ENCODE data around the gene C1orf115. TPM values are rescaled to one million over a fixed set of nuclear protein-coding genes. Genes with fewer than 3 reads are reported as not detected.
"Not testable (repeated sequence)": the region's sequence is repeated elsewhere in the genome, so short reads cannot be mapped to it uniquely, and the experiment has no call there.

Gene C1orf115
- total RNA-seq, 1 donor = 0.09 TPM

DNA sequence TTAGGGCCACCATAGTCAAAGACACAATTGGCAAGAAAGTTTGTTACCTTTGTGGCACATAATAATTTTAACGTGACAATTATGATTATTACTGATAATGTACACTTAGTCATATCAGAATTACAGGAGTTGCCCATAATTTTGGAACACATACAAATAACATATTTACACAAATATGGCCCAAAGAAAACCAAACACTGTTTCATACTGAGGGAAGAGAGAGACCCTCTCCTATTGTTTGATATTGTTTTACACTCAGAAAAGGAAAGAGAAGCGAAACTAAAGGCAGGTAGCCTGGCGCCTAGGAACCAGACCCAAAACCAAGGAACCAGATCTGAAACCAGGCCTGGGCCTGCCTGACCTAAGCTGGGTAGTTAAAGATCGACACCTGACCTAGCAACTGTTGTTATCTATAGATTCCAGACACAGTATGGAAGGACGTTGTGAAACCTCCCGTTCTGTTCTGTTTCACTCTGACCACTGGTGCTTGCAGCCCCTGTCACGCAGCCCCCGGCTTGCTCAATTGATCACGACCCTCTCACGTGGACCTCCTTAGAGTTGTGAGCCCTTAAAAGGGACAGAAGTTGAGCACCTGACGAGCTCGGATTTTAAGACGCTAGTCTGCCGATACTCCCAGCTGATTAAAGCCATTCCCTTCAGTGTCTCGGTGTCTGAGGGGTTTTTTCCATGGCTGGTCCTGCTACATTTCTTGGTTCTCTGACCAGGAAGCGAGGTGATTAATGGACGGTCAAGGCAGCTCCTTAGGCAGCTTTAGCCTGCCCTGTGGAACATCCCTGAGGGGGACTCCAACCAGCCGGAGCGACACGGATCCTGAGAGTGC lies 27.9 kb downstream of the C1orf115 start:
- TF ChIP-seq, protein P1, sequence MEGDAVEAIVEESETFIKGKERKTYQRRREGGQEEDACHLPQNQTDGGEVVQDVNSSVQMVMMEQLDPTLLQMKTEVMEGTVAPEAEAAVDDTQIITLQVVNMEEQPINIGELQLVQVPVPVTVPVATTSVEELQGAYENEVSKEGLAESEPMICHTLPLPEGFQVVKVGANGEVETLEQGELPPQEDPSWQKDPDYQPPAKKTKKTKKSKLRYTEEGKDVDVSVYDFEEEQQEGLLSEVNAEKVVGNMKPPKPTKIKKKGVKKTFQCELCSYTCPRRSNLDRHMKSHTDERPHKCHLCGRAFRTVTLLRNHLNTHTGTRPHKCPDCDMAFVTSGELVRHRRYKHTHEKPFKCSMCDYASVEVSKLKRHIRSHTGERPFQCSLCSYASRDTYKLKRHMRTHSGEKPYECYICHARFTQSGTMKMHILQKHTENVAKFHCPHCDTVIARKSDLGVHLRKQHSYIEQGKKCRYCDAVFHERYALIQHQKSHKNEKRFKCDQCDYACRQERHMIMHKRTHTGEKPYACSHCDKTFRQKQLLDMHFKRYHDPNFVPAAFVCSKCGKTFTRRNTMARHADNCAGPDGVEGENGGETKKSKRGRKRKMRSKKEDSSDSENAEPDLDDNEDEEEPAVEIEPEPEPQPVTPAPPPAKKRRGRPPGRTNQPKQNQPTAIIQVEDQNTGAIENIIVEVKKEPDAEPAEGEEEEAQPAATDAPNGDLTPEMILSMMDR (IDR thresholded peaks at IDR 0.05; ENCODE audit: insufficient read depth, low read length) = no peak
- no peak overlapping the region for H3K4me3 ChIP-seq (ENCODE audit: low read depth, low read length)
- no peak for DNase-seq (ENCODE audit: low read depth)

- not testable (repeated sequence) for H3K4me3 ChIP-seq (ENCODE audit: low read depth, low read length); DNase-seq (ENCODE audit: low read depth)
These were observed 31.1 kb downstream of the C1orf115 start for GRCh38 chr1:220721266-220721665.

DNA sequence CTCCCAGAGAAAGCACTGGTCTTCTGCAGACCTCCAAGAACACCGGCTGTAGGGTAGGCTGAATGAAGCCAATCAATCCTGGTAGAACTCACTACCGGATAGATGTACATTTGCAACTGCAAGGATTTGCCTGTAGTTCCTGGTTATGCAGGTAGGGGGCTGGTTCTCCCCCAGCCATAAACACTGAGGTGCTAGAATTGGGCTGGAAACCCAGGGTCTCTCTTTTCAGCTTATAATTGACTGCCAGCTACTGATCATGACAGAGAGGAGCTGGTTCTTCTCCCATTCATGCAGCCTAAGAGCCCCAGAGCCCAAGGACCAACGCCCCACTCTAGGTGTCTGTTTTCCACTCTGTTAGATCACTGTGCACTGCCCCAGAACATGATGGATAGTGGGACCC lies 36.5 kb downstream of the C1orf115 start:
- TF ChIP-seq, protein P1 (IDR thresholded peaks at IDR 0.05; ENCODE audit: insufficient read depth, low read length) = peak; percentile 35
- H3K4me3 ChIP-seq (ENCODE audit: low read depth, low read length) = no peak overlapping the region
- no peak for DNase-seq (ENCODE audit: low read depth)

GRCh38 chr1:220727519-220727918 lies 37.4 kb downstream of the C1orf115 start:
- DNase-seq (ENCODE audit: low read depth) = no peak
- TF ChIP-seq, protein P1 (IDR thresholded peaks at IDR 0.05; ENCODE audit: insufficient read depth, low read length) = no peak
- H3K4me3 ChIP-seq (ENCODE audit: low read depth, low read length) = no peak overlapping the region

GRCh38 chr1:220730486-220730885 lies 40.3 kb downstream of the C1orf115 start:
- TF ChIP-seq, protein P1 (IDR thresholded peaks at IDR 0.05; ENCODE audit: insufficient read depth, low read length) = no peak
- DNase-seq (ENCODE audit: low read depth) = no peak

DNA sequence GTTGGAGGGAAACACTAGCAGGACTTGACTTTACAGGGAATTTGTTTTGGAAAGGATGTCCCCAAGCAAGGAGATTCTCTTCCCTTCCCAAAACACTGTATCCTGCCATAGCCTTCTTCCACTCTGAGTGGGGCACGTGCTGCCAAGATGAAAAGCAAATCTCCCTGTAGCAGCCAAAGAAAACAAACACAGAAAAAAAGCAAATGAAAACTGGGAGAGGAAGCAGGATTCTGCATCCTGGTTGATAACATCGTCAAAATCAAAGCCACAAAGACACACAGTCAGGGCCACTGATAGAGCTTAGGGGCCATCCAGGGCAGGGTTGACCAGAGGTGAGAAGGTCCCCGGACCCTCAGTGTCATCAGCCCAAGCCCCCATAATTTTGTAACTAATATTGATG lies 42.0 kb downstream of the C1orf115 start:
- H3K4me3 ChIP-seq (ENCODE audit: low read depth, low read length) = no peak overlapping the region
- TF ChIP-seq, protein P1 (IDR thresholded peaks at IDR 0.05; ENCODE audit: insufficient read depth, low read length) = no peak
- no peak for DNase-seq (ENCODE audit: low read depth)

More at GRCh38 chr1:220730486-220730885, 40.3 kb downstream of the C1orf115 start:
- H3K4me3 ChIP-seq (ENCODE audit: low read depth, low read length) = no peak overlapping the region

DNA sequence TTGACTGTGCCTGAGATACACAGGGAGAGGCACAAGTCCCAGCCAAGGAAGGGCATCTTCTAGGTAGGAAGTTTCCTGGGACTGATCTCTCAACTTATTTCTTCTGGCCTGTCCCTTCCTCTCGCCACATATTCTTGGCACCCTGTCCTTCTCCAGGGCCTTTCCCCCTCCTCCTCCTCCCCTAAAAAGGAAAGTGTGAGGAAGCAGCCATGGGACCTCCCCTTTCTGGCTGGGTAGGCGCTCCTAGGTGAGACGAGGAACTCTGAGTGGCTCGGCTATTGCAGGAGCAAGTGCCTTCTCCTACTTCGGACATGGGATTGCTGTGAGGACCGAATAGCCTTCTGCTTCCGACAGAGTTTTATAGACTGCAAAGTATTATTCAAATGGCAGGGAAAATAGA lies 42.5 kb downstream of the C1orf115 start:
- H3K4me3 ChIP-seq (ENCODE audit: low read depth, low read length) = no peak overlapping the region

More for the DNA sequence above, 42.5 kb downstream of the C1orf115 start:
- TF ChIP-seq, protein P1 (IDR thresholded peaks at IDR 0.05; ENCODE audit: insufficient read depth, low read length) = no peak
- no peak for DNase-seq (ENCODE audit: low read depth)
